Measurements from ENCODE around the gene PLCD3.

The PLCD3 gene

DNA sequence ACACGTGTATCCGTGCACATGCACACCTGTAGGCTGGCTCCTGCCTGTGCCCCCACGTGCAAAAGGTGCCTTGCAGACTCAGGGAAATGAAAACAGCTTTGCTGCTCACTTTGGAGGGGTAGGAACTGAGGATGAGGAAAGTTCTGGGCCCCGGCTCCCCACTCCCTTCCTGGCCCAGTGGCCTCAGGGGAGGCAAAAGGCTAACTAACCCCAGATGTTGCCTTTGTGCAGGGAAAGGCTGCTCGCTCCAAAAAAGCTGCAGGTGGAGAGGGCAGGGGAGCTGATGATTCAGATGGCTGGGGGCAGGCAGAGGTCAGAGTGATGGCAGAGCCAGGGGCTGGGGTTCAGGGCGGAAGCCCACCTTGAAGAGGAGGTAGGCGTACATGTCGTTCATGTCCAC, 12.4 kb downstream of the PLCD3 start:
- in situ Hi-C loops (cut with MboI; ENCODE audit: low sequenced_read_pairs), result no loop called here

DNA sequence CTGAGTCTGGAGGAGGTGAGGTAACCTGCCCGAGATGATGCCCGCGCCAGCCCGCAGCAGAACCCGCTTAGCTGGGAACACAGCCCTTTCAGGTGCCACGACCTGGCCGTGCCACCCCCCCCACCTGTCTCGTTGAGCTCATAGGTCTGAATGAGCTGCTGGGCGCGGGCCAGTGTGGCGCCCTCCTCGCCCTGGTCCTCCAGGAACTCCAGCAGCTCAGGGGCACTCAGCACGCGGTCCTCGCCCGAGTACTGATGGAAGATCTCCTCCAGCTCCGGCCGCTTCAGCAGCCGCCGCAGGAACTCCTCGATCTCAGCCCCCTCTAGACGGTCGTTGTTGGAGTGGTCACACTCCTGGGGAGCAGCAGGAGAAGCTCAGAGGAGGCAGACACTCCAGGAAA, 13.6 kb downstream of the PLCD3 start:
- in situ Hi-C loops (cut with MboI; ENCODE audit: low sequenced_read_pairs), result no loop called here

DNA sequence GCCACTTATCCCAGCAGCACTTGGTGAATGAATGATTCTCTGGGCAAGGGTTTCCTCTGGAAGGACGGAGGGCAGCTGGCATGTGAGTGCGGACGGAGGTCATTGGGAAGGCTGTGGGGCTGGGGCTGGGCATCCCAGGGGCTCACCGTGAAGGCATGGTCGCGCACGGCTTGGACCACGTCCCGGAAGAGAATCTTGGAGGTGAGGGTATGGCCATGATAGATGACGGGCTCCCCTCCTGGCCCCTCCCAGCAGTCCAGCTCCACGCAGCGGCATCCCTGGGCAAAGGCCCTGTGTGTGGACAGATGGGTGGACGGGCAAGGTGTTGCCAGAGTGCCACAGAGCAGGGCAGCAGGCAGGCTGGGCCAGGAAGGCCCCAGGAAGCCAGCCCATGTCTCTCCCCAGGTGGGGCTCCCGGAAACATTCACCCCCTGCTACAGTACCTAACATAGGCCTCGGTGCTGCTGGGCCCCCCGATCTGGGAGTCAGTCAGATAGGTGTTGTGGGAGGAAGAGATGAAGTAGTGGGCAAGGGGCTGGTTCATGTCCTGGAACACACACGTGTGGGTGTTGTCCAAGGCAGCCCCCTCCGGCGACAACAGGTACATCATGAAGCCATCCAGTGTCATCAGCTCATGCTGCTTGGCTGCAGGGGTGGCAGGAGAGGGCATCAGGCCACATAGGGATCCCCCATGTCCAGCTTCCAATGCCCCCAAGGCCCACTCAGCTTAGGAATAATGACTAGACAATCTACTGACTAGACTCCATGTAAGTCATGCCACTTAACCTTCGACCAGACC, 14.3 kb downstream of the PLCD3 start:
- in situ Hi-C loops (cut with MboI; ENCODE audit: low sequenced_read_pairs), result no loop called here

DNA sequence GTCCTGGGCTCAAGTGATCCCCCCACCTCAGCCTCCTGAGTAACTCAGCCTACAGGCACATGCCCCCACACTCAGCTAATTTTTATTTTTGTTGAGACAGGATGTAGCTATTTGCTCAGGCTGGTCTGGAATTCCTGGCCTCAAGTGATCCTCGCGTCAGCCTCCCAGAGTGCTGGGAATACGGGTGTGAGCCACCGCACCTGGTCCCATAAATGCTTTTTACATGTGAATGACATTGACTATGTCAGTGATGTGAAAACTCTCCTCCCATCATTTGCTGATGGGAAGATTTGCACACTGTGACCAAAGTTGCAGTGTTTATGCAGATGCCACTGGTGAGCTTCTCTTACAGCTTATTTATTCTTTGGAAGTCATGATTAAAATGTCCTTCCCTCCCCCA, 15.0 kb downstream of the PLCD3 start:
- in situ Hi-C loops (cut with MboI; ENCODE audit: low sequenced_read_pairs), result no loop called here

DNA sequence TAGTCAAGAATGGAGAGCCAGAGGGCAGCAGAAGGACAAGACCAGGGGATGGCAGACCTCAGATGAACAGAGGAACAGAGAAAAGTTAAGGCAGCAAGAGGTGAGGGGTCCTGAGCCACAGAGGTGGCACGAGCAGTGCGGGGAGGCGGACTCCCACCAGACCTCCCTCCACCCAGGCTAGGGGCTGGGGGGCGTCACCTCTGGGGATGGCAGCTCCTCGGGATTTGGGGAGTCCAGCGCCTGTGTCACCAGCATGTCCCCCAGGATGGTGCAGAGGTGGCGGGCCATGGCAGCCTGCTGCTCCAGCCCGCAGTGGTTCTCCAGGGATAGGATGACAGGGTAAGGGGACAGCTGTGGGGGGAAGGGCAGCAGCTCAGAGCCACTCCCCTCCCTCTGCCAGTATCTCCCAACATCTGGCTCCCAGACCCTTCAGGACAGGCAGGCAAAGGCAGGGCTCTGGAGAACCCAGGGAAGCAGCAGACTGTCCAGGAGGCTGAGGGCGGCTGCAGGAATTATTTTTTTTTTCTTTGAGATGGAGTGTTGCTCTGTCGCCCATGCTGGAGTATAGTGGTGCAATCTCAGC, 15.8 kb downstream of the PLCD3 start:
- in situ Hi-C loops (cut with MboI; ENCODE audit: low sequenced_read_pairs), result no loop called here

DNA sequence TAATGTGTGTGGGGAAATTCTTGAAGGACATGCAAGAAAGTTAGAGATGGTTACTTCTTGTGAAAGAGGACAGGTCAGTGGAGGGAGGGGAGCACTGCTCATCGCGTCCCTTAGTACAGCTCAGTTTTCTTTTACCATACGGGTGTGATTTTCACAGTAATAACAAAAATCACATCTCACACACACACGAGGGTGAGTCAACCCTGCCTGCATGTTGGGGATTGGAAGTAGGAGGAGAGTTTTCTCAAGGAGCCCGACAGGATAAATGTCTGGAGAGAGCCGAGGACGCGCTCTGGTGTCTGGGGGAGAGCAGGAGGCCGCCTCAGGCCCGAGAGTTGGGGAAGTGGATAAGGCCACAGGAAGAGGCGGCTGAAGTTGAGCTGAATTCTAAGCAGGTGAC, 16.4 kb downstream of the PLCD3 start:
- in situ Hi-C loops (cut with MboI; ENCODE audit: low sequenced_read_pairs), result no loop called here

DNA sequence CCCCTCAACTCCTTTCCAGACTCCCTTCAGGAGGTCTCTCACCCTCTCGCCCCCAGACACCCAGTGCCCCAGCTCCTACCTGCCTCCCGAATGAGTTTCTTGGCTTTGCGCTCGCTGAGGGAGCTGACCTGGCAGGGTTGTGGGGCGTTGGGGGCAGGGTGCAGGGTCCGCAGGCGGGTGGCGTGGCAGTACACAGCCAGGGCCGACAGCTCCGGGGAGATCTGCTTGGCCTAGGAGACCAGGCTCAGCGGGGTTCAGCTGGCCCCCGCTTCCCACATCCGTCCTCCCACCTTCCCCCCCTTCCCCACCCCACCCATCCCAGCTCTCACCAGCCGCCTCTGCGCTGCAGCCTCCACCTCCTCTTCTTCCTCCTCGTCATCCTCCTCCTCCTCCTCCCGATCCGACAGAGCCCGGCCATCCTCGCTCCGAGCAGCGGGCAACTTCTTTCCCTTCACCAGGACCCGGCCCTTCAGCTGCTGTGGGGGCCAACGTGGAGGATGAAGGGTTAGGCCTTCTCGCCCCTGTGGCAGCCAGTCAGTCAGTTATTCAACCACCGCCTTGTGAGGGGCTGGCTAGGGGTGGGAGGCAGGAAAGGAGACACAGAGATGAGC, 17.2 kb downstream of the PLCD3 start:
- in situ Hi-C loops (cut with MboI; ENCODE audit: low sequenced_read_pairs), result no loop called here

DNA sequence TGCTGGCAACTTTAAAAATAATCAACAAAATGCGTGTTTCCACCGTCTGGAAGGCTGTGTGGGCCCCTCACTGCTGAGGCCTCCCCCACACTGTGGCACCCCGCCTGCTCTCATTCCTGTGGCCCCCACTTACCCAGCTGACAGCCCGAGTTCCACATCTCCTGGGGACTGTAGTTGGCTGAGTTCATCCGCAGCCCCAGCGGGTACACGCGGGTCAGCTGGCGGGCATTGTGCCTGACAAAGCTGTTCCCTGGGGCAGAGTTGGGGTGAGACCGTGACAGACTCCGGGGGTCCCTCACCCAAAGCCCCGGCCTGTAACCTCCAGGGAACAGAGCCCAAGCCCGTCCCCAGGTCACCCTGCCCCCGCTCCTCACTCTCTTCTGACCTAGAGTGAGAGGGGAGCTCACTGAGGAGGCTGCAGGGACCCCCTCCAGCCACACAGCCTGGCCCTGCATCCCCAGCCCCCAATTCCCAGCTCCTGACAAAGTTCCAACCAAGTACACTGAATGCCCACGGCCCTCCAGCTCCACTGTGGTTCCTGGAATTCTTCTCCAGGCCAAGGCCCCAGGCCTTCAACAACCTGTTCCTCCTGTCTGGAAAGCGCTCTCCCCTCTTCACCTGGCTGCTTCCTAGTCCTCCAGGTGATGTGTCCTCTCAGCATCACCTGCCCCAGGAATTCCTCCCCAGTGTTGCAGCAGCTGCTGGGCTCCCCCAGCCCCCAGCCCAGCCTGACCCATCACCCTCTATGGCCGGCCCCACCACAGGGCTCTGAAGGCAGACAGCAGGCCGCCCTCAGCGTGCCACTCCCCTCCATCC, 18.0 kb downstream of the PLCD3 start:
- in situ Hi-C loops (cut with MboI; ENCODE audit: low sequenced_read_pairs), result no loop called here

DNA sequence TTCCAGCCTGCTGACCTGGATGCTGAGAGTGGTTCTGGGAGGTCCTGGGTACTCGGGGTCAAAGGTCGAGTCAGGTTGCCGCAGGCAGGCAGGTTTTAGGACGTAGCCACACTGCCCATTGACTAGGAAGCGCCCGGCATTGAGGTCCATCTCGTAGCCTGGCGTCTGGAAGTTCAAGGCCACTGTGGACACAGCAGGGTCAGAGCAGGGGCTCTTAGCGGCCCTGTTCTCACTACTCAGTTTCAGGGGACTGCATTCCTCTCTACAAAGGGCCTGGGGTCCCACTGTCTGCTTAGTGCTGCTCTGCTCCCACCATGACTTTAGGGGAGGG, 18.9 kb downstream of the PLCD3 start:
- in situ Hi-C loops (cut with MboI; ENCODE audit: low sequenced_read_pairs), result no loop called here

DNA sequence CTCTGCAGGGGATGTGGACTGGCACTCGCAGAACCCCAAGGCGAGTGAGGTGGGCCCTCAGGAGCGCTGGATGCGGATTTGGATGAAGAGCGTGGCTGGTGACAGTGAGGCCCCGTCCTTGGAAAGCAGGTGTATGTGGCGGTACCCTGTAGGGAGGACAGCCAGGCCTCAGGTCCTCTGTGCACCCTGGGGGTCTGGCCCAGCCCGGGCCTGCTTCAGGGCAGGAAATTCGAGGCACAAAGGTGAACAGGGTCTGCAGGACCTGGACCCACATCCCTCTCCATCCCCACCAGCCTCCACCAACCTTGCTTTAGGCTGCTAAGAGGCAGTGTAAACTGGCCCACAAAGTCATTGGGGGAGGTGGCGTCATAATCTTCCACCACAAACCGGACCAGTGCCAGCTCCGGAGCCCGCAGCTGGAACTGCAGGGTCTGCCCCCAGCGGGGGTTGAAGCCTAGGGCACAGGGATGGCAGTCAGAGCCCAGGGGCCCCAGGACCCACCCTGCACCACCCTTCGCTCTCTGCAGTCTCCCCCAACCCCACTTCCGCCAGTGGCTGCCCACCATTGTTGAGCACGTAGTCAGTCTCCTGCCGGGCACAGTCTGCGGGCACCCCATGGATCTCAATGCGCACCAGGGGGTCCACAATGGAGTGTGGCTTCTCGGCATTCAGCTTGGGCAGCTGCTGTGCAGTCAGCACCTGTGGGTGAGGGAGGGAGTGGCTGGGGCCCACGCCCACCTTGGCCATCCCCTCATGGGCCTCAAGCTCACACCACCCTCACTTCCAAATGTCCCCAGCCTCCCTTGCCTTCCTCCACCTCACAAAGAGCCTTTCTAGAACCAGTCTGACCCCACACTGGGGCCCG, 19.5 kb downstream of the PLCD3 start:
- in situ Hi-C loops (cut with MboI; ENCODE audit: low sequenced_read_pairs), result no loop called here

DNA sequence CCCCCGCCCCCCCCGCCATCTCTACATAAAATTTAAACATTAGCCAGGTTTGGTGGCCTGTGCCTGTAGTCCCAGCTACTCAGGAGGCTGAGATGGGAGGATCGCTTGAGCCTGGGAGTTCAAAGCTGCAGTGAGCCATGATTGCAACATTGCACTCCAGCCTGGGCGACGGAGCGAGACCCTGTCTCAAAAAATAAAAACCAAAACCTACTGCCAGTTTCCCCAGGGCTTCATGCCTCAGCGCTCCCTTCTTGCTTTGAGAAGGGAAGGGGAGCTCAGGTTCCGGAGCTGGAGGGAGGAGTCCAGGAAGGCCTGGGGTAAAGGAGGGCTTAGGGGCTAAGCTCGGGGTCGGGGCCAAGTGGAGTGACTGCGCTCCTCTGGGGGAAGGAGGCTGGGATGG, 20.5 kb downstream of the PLCD3 start:
- in situ Hi-C loops (cut with MboI; ENCODE audit: low sequenced_read_pairs), result no loop called here

DNA sequence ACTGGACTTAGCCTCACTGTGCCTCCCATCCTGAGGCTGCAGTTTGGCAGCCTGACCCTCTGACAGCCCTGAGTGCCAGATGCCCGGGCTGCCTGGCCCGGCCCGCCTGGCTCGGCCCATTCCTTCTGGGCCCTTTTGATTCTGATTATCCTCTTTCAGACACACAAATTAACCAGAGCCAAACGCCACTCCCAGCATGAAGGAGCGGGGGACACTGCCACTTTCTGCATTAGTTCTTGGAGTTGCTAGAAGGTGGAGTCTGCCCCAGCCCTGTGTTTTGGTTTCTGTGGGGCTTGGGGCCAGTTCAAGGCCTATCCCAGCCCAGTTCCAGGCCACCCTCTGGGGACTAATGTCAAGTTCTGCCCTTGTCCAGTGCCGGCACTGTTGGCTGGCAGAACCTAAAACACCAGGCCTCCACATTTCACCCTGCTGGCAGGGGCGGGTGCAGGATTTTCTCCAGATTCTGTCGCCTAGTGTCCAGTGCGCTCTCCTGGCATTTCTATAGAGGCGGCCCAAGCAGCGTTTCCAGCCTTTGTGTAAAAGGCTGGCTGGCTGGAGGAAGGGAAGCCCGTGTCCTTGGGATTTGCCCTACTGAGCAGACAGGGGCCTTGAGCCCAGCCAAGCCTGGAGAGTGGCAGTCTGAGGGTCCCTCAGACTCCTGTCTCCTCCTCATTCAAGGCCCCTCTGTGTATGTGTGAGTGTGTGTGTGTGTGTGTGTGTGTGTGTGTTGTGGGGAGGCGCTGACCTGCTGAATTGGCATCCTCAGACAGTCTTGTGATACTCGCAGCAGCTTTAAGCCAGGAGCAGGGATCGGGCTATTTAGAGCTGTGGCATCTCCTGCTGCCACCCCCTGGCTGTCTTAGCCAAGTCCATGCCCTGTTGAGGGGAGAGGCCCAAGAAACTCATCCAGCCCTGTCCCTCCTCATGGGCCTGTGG, 21.4 kb downstream of the PLCD3 start:
- in situ Hi-C loops (cut with MboI; ENCODE audit: low sequenced_read_pairs), result no loop called here

DNA sequence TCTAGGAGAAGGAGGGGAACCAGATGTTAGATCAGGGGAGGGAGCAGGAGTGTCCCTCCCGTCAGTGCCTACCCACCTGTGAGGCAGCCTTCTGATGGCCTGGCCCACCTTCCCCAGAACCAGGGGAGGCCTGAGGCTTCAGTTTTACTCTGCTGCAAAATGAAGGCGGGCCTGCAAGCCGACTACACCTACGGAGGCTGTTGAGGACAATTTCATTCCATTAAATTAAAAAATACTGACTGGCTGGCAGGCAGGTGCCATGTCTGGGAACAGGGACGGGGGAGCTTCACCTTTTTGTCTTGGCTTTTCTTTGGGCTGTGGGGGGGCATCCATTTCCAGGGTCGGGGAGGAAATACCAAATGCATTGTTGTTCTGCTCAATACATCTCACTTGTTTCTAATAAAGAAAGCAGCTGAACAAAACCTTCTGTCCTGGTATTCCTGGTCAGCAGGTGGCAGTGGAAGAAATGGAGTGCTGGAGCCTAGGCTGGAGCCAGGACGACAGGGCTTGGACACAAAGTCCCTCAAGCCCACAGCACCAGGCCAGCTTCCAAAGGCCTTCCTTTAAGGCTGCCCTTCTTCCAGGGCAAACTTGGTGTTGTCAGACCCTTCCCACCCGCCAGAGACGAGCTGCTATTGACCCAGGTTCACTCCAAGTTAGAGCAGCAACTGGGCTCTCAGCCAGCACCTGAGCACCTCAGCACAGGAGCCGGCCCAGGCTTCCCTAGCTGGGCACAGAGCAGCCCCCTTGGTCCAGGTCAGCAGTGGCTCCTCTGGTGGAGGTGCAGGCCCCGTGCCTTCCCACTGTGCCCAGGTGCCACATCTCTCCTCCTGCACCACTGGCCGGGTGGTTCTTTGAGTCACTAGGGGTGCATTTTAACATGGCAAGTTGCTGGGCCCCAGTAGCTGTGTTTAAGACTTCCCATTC, 23.5 kb downstream of the PLCD3 start:
- in situ Hi-C loops (cut with MboI; ENCODE audit: low sequenced_read_pairs), result no loop called here

DNA sequence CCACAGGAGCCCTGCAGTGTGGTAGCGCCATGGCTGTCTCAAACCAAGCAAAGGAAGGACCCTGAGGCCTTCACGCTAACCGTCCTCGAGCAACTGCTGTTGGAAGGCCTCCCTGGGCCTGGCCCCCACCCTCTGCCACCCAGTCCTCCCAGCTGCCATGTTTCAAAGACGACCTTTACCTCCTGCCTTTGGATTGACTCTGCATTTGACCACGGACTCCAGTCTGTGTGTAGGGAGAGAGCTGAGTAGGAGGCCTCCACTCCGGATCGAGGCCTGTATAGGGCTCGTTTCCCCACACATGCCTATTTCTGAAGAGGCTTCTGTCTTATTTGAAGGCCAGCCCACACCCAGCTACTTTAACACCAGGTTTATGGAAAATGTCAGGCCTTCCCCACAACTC, 24.3 kb downstream of the PLCD3 start:
- in situ Hi-C loops (cut with MboI; ENCODE audit: low sequenced_read_pairs), result no loop called here

DNA sequence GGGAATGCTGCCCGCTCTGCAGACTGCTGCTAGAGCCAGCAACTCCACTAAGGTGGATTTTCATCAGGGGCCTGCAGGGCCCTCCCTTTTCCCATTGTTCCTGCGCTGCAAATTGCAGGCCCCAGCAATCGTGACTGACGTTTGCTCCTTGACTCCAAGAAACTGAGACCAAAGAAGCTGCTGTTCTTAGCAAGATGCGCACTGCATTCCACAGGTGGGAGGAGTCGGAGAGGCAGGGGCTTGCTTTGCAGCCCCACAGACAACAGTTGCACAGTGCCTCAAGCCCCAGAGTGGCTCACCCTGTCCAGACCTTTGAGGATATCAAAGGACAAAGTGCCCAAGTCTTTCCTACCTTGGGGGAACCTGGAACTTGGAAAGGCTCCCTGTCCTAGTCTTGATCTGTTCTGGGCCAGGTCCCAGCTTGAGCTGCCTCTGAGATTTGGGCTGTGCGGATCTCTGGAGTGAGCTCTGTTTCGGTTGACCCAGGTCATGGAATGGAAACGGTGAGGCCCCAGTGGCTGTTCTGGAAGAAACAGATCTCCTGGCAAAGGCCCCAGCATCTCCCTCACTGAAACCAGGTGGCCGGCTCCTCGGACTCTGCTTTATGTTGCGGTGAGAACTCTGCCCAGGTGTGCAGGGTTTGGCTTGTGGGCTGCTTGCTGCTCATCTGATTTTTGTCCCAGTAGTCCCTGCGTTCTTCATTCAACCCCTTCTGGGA, 24.9 kb downstream of the PLCD3 start:
- in situ Hi-C loops (cut with MboI; ENCODE audit: low sequenced_read_pairs), result no loop called here

DNA sequence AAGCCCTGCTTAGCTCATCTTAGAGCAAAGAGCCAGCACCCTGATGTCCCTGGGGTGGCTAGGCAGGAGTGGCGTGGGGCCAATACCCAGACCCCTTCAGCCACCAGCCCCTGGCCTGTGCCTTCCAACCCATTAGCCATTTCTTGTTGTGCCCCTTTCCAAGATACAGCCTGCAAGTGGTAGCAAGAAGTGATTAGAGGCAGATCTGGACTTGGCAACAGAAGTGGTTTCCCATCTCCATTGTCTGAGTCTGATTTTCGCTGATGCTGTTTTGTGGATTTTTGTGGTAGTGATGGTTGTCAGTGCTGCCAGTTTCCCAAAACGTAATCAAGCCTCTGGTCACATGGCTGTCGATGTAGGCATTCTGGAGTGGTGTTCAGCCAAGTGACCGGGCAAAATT, 25.7 kb downstream of the PLCD3 start:
- in situ Hi-C loops (cut with MboI; ENCODE audit: low sequenced_read_pairs), result no loop called here

DNA sequence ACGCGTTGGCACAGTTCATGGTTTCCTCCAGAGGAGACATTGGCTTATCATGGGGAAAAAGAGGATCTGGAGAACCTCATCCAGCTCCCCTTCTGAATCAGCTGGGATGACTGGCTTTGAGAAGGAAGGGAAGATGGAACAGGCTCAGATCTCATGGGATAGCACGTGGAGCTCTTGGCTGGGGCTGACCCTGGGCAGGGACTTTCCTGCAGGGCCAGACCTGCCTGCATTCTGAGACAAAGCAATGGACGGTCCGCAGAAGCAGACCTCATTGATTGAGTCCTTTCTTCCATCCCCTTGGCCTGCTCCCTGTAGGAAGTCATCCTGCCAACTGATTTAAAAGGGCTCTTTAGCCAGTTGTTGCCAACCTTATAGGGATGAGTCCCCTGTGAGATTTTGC, 26.2 kb downstream of the PLCD3 start:
- in situ Hi-C loops (cut with MboI; ENCODE audit: low sequenced_read_pairs), result no loop called here

Data from HL-60/S4 treated with retinoic acid at 250 ng/mL for 4 days and 3 days (cell line).